ENCODE measurements around the gene CACNA2D1.

- TF ChIP-seq POLR2A (IDR thresholded peaks at IDR 0.05) = no peak
- no peak for TF ChIP-seq CTCF (IDR thresholded peaks at IDR 0.05)
These were observed 52.6 kb downstream of the CACNA2D1 start for GRCh38 chr7:82390936-82391335.
